IPS DF 6.9 (cell line): ENCODE data around the gene COPS7A.

Source experiments
- DNase-seq: peaks from one replicate; pipeline ENCODE4 v3.0.0-alpha.2; 2013; ENCODE audit warnings: low read depth, low spot score
- H3K27ac ChIP-seq: one replicate; pipeline ENCODE4 v1.5.1; 2013; ENCODE audit warnings: low read length, control low read depth
- H3K27me3 ChIP-seq: 2 replicates; pipeline ENCODE4 v1.6.1; 2013; ENCODE audit warnings: mild to moderate bottlenecking, low read length; ENCODE audit not compliant: control insufficient read depth, insufficient read depth
- H3K36me3 ChIP-seq: 2 replicates; pipeline ENCODE4 v1.6.1; 2013; ENCODE audit warnings: low read length; ENCODE audit not compliant: control insufficient read depth, insufficient read depth
- H3K4me1 ChIP-seq: 2 replicates; pipeline ENCODE4 v1.6.1; 2013; ENCODE audit warnings: low read length; ENCODE audit not compliant: control insufficient read depth, insufficient read depth
- H3K4me3 ChIP-seq: 2 replicates; pipeline ENCODE4 v1.5.1; 2013; ENCODE audit warnings: mild to moderate bottlenecking, low read length
- H3K9me3 ChIP-seq: 2 replicates; pipeline ENCODE4 v1.6.1; 2013; ENCODE audit warnings: low read length, inconsistent platforms; ENCODE audit not compliant: control insufficient read depth, insufficient read depth
- WGBS: extraction: QIAGEN DNeasy Blood & Tissue Kit; methylation state at CpG from one replicate; pipeline ENCODE4 v1.1.7; 2013; ENCODE audit warnings: mixed read lengths, missing lambda C conversion rate; ENCODE audit not compliant: insufficient read length, insufficient coverage; 5-methylcytosine and 5-hydroxymethylcytosine counted together

Gene COPS7A

DNA sequence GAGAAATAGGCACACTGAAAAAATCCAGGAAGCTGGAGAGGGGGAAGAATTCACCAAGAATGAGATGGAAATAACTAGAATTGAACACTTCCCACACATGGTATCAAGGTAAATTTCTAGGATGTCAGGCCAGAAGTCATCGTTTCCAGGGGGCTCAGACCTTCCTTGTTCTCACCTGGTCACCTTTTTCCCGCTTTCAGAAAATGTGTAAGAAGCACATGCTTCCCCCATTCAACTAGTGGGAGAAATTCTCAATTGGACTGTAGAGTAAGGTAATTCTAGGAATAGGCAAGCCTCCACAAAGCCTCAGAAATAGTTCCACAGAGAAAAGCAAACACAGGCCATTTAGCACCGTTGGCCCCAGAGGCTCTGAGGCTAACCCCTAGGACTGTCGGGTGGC is 39.5 kb downstream of the COPS7A start:
- H3K27ac ChIP-seq = no peak overlapping the region
- DNase-seq = no peak
- no peaks in the 10 kb centered on the region for H3K9me3 ChIP-seq
- no CpG with 5 or more reads among the region's 4 CpGs for WGBS
- no peaks in the 10 kb centered on the region for H3K36me3 ChIP-seq
- no peaks in the 10 kb centered on the region for H3K27me3 ChIP-seq
- H3K4me3 ChIP-seq = no peak overlapping the region
- H3K4me1 ChIP-seq = peaks cover 5% of the 10 kb centered on the region

DNA sequence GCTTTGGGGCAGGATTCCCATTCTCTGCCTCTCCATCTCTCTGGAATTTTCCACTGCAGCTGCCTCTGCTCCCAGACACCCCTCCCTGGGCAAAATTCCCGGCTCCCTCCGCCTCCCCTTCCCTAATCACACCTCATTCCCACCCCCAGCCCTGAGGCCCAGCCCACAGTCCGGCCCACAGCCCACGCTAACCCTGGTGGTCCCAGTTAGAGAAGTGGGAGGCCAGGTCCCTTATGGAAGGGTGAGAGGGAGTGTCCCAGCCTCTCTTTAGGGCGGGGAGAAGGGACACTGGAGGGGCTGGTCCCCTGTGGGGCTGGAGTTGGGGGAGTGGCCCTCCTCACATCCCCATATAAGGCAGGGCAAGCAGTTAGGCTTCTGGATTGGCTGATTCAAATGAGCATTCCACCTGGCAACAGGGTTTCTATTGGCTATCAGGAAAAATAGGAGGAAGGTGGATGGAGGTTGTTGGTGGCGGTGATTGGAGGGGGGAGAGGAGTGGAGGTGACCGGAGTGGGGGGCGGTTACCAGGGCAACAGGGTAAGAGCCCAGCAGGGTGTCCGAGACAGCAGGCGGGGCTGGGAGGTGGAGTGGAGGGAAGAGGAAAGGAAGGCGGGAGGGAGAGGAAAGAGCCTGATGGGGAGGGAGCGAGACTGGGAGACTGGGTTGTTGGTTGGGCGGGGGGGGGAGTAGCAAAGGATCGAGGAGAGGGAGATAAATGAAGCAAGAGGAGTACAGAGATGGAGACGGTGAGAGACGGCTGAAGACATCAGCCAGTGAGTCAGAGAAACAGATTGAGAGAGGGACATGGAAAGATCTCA is 40.4 kb downstream of the COPS7A start:
- Histone ChIP-seq H3K9me3 (no peaks in the 10 kb centered on the region), H3K4me1 (peaks cover 8% of the 10 kb centered on the region), H3K4me3 (no peak overlapping the region; the same call in 1 of the 2 replicates), H3K36me3 (no peaks in the 10 kb centered on the region), H3K27ac (no peak overlapping the region), H3K27me3 (no peaks in the 10 kb centered on the region)
- DNase-seq = peak; percentile 99
- no CpG with 5 or more reads among the region's 16 CpGs for WGBS

DNA sequence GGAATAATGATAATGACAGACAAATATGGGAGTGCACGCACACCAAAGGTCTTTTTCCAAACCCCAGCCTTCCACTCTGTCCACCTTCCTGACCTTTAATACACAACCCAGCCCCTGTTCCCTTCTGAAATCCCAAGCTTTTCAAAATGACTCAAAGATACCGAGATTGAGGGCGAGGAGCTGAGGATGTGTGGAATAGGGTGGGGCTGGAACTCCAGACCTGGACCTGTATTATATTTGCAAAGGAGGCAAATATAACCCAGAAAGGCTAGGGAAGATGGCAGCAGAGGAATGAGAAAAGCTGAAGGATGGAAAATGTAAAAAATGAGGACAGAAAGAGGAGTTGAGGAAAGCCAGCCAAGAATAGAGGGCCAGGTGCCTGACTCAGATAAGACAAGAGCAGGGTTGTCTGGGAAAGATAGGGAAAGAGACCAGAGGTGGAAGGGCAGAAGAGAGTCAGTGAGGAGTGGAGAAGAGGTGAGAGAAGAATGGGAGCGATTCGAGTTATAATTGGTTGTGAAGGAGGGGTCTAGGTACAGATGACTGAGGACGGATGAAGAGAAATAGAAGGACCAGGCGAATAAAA is 41.3 kb downstream of the COPS7A start:
- Histone ChIP-seq H3K4me1 (peaks cover 14% of the 10 kb centered on the region), H3K4me3 (peak overlapping the region; percentile 91; the same call in 1 of the 2 replicates), H3K36me3 (peaks cover 5% of the 10 kb centered on the region; the same call in 1 of the 2 replicates), H3K27ac (no peak overlapping the region), H3K27me3 (no peaks in the 10 kb centered on the region), H3K9me3 (no peaks in the 10 kb centered on the region)
- DNase-seq = no peak
- 100% methylated on average over 2 of the region's 7 CpGs for WGBS

DNA sequence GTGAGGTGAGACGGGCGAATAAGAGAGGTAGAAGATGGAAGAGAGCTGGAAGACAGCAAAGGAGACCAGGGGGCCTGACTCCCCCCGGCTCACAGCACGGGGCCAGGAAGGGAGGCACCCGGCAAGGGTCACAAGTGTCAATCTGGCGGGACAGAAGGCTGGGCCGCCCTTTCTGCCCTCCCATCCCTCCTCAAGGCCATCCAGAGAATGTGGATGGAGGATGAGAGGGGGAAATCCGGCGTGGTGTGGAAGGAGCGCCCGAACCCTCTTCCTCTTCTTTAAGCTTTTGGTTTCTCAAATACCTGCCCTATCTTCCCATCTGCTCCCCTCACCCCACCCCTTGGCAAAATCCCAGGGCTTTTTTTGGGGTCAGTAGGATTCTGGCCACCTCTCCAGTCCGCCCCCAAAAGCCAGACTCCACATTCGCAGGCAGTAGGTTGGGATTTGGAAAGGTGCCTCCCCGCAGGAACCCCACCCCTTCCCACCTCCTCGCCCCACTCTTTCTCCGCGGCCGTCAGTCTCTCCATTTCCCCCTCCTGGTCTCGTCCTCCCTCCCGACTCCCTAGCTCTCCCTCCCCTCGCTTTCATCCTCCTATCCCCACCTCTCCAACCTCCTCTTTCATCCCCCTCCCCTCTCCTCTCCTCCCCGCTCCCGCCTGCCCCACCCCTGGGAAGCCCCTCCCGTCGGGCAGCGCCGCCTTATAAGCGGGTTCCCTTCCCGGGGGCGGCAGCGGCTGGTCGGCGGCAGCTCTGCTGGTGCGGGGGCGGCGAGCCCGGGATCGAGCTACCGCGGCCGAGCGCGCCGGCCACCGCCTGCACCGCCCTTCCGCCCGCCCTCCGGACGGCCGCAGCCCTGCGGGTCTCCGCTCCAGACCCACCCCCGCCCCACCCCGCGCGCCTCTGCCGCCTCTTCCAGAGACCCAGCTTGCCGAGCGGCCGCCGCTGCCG is 42.1 kb downstream of the COPS7A start, which contains the start of gene PTMS:
PTMS (plus strand) TSS at position 730 of the 948 bp plus-strand sequence. CDS start 343 bp downstream, outside the sequence.
- Histone ChIP-seq H3K27ac (no peak within 1 kb of the TSS), H3K36me3 (peaks cover 7% of the 10 kb centered on the region; the same call in 1 of the 2 replicates), H3K9me3 (no peaks in the 10 kb centered on the region), H3K4me1 (peaks cover 14% of the 10 kb centered on the region), H3K4me3 (peak within 1 kb of the TSS; percentile 91), H3K27me3 (no peaks in the 10 kb centered on the region)
- no CpG with 5 or more reads among the region's 63 CpGs for WGBS
- no peak for DNase-seq

DNA sequence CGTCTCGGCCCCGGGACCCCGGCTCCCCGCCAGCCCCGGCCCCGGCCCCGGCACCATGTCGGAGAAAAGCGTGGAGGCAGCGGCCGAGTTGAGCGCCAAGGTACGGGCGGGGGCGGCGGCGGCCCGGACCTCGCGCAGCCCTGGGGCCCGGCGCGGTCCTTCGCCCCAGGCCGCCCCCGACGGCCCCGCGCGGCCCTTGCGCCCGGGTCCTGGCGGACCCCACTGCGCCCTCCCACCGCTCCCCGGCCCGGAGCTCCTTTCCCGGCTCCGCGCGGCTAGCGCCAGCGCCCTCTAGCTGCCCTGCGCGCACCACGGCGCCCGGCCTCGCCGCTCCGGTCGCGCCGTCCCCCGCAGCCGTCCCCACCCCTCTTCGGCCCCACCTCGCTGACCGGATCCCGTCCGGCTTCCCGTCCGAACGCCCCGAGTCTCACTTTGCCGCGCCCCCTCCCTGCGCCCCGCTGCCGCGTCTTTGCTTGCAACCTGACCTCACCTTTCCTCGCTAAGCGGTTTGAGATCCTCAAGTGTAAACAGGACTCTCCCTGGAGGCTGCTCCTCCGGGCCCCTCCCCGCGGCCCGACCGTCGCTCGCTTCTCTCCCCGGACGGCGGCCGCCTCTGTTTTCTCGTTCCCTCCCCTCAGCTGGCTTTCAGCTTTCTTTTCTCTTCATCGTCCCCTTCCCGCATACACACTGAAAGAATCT is 43.0 kb downstream of the COPS7A start:
- no peak for DNase-seq
- H3K27ac ChIP-seq = no peak overlapping the region
- peaks cover 11% of the 10 kb centered on the region for H3K36me3 ChIP-seq
- H3K27me3 ChIP-seq = no peaks in the 10 kb centered on the region
- peak overlapping the region; percentile 91 for H3K4me3 ChIP-seq
- no CpG with 5 or more reads among the region's 88 CpGs for WGBS
- H3K9me3 ChIP-seq = no peaks in the 10 kb centered on the region
- H3K4me1 ChIP-seq = peaks cover 14% of the 10 kb centered on the region

DNA sequence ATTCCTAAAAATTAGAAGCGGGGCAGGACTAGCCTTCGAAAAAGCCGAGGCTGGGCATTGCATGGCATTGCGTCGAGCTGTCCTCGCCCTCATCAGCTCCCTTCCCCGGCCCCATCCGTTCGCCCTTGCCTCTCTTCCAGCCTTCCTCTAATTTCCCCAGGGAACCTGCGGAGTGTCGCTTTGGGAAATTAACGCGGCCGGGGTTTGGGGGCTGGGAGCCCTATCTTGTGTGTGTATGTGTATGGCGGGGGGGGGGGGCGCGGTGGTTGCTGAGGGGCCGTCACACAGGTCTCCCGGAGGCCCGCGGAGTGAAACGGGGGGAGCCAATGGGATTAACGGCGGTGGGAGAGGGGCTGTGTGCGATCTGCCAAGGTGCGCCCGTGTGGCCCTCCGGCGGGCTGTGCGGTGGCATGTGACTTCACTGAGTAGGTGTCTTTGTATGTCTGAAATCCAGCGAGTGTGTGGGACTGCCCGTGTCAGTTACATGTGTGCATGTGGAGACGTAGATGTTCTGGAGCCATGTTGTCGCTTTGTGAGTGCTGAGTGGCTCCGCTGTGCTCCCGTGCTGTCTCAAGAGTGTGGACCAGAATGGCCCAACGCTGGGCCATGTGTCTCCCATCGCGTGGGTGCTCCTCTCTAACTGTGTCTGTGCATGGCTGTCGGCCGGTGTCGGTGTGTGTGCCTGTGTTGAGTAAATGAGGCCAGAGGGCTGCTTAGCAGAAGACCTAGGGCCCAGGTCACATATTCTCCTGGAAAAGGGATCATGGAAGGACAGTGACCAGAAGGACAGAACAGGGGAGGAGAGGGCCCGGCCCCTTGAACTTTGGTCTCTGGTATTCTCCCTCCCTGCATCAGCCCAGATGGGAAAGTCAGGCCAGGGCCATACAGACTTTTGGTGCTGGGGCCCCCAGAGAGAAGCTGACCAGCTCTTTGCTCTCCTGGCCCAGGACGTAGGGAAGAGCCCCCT is 43.8 kb downstream of the COPS7A start:
- WGBS = no CpG with 5 or more reads among the region's 44 CpGs
- H3K36me3 ChIP-seq = peaks cover 11% of the 10 kb centered on the region
- H3K4me1 ChIP-seq = peaks cover 16% of the 10 kb centered on the region
- no peak for DNase-seq
- H3K9me3 ChIP-seq = no peaks in the 10 kb centered on the region
- no peaks in the 10 kb centered on the region for H3K27me3 ChIP-seq
- H3K27ac ChIP-seq = no peak overlapping the region
- H3K4me3 ChIP-seq = peak overlapping the region; percentile 91

DNA sequence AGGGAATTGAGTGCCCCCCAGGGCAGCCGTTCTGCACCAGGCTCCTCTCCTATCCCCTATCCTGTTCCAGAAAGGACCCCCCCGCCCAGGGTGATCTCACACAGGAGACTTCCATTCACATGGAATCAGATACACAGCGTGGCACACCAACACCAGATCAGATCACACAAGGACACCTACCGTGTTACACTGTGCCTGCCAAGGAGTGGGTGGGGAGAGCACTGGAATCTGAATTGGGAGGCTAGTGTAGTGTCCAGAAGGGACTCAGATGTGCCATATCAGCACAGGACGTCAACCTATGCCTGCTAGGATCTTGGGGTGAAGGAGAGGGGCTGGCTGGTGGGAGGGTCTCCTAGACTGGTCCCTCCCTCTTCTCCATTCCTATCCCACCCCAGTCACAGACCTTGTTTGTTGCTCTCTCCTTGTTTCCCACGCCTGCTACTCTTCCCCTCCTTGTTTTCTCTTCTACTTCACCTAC is 44.6 kb downstream of the COPS7A start:
- H3K27ac ChIP-seq = no peak overlapping the region
- peaks cover 15% of the 10 kb centered on the region for H3K4me1 ChIP-seq
- peaks cover 11% of the 10 kb centered on the region for H3K36me3 ChIP-seq
- H3K4me3 ChIP-seq = peak overlapping the region; percentile 91; the same call in 1 of the 2 replicates
- H3K9me3 ChIP-seq = no peaks in the 10 kb centered on the region
- DNase-seq = no peak
- H3K27me3 ChIP-seq = peaks cover 2% of the 10 kb centered on the region; the same call in 1 of the 2 replicates
- WGBS = no CpG with 5 or more reads among the region's 6 CpGs

DNA sequence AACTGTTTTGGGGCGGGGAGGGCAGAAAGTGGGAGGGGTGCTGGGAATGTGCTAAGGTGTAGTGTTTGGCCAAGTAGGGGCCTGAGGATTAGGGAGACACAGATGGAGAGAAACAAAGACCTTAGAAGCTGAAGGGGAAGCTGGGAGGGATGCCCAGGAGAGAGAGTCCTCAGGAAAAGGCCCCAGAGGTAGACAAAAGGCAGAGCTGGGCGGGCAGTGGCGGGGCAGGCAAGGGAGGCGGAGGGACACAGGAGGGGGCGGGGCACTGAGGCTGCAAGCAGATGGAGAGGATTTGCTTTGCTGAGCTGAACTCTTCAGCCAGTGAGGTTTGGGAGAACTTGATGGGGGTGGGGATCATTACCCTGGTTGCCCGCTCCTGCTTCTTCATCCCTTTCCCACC is 45.1 kb downstream of the COPS7A start:
- Histone ChIP-seq H3K9me3 (no peaks in the 10 kb centered on the region), H3K4me3 (no peak overlapping the region; the same call in 1 of the 2 replicates), H3K36me3 (peaks cover 11% of the 10 kb centered on the region), H3K27ac (no peak overlapping the region), H3K4me1 (peaks cover 14% of the 10 kb centered on the region), H3K27me3 (peaks cover 2% of the 10 kb centered on the region; the same call in 1 of the 2 replicates)
- no peak for DNase-seq
- no CpG with 5 or more reads among the region's 6 CpGs for WGBS

DNA sequence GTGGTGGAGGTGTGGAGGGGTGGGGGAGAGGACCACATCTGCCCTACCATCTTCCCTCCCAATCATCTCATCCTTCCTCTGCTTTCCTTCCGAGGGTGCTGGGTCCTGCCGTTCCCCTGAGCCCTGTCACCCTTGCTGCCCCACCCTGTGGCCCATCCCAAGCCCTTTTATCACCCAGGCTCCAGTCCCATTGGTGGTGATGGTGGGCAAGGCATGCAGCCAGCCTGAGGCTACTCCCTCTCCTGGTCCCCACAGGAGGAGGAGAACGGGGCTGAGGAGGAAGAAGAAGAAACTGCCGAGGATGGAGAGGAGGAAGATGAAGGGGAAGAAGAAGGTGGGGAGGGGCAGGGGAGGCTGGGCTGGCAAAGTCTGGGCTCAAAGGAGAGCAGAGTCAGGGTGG is 45.8 kb downstream of the COPS7A start:
- H3K4me3 ChIP-seq = no peak overlapping the region
- no peak overlapping the region for H3K27ac ChIP-seq
- no peak for DNase-seq
- H3K36me3 ChIP-seq = peaks cover 11% of the 10 kb centered on the region
- WGBS = no CpG with 5 or more reads among the region's 4 CpGs
- H3K4me1 ChIP-seq = peaks cover 14% of the 10 kb centered on the region
- H3K27me3 ChIP-seq = peaks cover 2% of the 10 kb centered on the region; the same call in 1 of the 2 replicates
- no peaks in the 10 kb centered on the region for H3K9me3 ChIP-seq
